Stimulated activated CD8-positive, alpha-beta memory T cell treated with anti-CD3 and anti-CD28 coated beads, Interleukin-15, amount 100 ng/mL, for 4 hours (primary cell): ENCODE data around the gene SPINK14.

ENCODE experiments used
- DNase-seq, 2 donors: peaks; one replicate each; pipeline ENCODE4 v3.0.0-alpha.2; 2020; ENCODE audit warnings: low read depth in 2 of 2

The SPINK14 gene, protein sequence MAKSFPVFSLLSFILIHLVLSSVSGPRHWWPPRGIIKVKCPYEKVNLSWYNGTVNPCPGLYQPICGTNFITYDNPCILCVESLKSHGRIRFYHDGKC

DNA sequence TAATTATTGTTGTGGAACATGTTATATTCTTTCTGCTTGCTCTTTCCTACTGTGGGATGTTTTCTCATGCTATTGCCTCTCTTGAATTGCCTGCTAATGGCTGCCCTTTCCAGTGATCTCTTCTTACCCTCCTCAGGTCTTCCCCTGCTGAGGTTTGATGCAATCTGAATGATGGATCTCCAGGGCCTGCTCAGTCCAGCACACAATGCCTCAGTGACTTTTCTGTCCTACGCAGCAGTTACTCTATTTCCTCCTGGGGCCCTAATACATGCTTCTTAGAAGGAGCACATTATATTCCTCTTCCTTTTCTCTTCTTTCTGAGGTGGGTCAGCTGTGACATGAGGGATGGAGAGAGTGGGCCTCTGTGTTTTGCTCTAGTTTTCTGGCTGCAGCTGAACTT, at the start of gene SPINK14:
Gene SPINK14 (plus strand): TSS at position 301 of the 400 bp plus-strand sequence. CDS start 1,187 bp downstream, outside the sequence.
- no peak for DNase-seq

DNA sequence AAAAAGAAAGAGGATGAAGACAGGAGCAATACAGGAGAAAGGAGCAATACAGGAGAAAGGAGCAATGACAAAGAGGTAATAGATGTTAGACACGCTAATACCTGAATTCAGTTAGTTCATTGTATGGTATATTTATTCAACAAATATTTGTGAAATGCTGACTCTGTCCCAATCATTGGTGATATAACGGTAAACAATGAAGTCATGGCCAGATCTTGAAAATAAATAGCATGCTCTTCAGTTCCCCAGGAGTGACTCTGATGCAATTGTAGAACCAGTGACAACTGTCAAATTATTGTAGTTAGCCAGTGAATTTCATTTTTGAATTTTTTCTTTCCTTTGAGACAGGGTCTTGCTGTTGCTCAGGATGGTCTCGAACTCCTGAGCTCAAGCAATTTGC, 48.0 kb upstream of the SPINK14 start:
- DNase-seq, result no peak

DNA sequence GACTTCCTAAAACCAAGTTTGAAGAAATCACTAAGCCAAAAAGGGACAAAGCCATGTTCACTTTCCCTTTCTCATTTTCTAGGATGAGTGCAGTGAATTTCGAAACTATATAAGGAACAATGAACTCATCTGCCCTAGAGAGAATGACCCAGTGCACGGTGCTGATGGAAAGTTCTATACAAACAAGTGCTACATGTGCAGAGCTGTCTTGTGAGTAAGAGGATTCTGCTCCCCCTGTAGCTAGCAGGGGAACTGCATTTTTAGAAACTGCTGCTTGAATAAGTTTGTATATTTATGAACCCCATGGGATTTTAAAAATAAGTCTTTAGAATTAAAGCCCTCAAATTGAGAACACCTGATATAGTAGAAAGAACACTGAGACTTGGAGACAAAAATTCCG, 42.7 kb upstream of the SPINK14 start:
- no peak for DNase-seq

DNA sequence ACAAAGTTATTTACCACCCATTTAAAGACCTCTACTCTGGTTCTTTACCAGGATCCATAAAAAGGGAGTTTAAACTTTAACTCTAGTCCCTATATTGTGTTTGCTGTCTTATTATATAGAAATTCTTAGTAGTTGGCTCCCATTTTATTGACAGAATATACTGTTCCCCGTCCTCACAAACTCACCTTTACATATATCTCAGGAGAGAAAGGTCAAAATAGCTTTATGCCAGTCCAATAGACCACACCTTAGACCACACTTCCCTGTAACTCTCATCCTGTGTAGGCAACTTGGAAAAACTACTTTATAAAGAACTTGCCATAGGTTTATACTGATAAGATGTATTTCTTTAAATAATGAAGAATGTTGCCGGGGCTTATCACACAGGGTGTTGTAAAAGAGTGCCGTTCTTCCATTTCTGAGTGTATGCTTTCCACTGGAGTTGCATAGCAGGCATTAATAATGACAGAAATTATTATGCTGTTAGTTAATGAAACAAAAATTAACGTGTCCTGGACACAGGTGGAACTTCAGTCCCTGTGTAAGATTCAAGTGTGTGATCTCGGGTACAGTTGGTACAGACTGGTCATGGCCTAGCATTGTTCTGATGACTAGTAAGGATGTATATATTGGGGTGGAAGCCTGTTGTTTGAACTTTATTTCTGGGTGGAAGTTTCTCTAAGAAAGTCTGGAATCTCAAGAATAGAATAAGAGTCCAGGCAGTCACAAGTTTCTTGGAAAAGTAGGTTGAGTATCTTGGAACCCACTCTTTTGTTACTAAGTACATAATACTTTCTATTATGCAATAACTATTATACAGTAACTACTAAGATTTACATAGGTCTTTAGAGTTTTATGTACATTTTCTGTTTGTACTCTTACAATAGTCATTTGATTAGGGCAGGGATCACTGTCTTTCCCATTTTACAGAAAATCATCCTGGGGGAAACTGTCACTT, 33.0 kb upstream of the SPINK14 start:
- no peak for DNase-seq

DNA sequence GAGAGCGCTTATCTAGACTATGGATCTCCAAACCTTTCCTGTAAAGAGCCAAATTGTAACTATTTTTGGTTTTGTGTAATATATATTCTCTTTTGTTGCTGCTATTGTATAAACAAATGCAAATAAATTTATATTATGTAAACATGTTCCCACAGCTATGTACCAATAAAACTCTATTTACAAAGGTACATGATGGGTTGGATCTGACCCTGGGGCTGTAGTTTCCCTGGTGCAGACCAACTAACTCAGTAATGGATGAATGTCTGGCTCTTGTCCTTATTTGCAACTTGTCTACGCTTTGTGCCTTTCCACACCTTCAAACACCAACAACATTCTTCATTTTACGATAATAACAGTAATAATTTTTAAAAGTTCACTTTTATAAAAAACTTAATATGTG, 27.5 kb upstream of the SPINK14 start:
- no peak for DNase-seq

DNA sequence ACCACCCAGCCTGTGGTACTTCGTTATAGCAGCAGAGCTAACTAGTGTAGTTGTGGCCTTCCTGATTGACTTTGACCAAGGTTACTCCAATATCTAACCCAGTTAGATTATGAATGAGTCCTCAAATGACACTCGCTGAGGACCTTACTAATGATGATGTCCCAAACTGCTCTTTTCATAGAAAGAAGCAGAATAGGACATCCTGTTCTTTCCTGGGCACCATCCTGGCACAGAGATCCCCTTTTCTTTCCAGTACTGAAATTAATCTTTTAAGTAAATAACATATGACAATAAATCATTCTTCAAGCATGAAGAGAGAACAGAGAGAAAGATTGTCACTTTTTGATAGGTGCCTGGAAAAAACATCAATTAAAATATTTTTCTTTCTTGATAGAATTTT, 26.7 kb upstream of the SPINK14 start:
- DNase-seq, result no peak

DNA sequence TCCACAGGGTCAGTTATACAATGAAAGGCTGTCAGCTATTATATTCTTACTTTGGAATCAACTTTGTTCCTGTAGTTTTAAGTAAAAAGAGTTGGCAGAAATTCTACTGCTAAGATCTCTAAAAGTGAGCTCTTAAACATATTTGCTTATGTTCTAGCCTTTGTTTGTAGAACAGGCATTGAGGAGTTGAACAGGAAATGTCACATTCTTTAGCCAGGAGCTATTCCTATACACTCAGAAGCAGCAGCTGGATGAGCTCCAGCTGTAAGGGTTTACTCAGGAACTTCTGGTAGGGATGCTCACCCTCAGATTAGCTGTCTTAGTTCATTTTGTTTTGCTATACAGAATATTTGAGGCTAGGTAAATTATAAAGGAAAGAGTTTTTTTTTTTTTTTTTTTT, 22.4 kb upstream of the SPINK14 start:
- no peak for DNase-seq

DNA sequence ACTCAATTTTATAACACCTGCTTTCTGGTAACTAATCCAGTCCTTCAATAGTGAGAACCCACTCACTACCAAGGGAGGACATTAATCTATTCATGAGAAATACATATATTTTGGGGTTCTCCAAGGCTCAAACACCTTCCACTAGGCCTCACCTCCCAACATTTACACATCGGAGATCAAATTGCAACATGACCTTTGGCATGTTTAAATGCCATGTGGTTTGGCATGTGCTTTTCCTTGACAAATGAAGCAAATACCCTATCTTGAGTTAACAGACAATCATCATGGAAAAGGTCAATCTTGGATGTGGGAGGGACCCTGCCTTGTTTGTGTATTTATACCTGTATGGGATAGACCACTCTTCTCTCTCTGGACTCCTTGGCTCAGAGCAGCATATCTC, 21.9 kb upstream of the SPINK14 start:
- no peak for DNase-seq

DNA sequence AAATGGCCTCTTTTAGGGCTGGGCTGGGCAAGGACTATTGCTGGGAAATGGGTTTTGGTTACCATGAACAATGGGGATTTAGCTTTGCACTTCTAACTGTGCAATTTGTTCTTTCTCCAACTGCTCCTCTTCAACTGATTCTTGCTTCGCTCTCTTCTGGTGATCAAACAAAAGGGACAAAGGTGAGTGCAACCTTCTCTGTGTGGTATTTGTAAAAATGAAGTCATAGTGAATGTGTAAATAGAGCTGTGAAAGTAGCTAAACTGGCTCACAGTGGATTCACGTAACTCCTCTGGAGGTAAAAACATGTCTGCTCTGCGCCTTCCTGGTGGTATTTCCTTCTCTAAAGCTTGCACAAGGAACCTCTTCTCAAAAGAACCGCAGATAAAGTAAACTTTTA, 20.9 kb upstream of the SPINK14 start:
- DNase-seq, result no peak

DNA sequence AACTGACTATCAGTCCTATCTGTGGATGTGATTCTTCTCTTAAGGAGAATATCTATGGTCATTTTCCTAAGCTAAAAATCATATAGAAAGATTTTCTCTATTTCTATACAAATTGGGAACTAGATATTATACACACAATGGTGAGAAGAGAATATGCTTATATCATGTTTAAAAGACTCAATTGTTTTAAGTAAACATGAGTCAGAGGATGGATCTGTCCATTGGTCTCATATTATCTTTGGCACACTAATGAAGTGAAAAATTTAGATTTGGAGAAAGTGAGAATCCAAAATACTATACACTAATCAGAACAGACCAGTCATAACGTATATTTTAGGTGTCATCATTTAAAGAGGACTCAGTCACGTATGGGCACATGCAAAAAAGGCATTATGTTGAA, 16.5 kb upstream of the SPINK14 start:
- no peak for DNase-seq

DNA sequence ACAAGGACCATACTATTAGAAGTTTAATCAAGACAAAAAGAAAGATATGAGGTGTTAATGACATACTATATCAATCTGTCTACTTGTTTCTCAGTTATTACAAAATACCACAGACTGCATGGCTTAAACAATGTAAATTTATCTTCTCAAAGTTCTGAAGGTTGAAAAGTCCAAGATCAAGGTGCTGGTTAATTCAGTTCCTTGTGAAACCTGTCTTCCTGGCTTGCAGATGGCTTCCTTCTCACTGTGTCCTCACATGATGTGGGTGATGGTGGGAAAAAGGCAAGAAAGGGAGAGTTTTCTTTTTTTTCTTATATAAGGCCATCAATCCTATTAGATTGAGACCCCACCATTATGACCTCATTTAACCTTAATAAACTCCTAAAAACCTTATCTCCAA, 15.6 kb upstream of the SPINK14 start:
- DNase-seq, result no peak

DNA sequence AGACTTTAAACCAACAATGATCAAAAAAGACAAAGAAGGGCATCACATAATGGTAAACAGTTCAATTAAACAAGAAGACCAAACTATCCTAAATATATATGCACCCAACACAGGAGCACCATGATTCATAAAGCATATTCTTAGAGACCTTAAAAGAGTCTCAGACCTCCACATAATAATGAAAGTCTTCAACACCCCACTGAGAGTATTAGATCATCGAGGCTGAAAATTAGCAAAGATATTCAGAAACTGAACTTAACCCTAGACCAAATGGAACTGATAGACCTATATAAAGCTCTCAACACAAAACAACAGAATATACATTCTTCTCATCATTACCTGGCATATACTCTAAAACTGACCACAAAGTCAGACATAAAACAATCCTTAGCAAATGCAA, 11.7 kb upstream of the SPINK14 start:
- no peak for DNase-seq

DNA sequence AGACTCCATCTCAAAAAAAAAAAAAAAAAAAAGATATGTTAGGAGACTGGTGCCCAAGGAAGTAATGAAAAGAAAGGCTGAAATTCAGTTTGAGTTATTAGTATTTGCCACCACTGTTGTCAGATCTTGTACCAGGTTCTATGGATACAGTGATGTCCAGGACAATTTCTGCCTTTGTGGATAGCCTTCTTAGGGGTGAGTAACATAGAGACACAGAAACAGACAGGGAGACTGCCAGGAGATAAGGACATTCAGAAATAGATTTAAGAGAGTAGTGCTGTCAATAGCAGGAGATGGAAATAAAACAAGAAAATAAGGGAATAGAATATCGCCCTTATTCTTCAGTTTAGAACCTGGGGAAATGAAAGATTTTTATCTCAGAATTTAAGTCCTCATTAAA, 6.3 kb upstream of the SPINK14 start:
- DNase-seq, result no peak

DNA sequence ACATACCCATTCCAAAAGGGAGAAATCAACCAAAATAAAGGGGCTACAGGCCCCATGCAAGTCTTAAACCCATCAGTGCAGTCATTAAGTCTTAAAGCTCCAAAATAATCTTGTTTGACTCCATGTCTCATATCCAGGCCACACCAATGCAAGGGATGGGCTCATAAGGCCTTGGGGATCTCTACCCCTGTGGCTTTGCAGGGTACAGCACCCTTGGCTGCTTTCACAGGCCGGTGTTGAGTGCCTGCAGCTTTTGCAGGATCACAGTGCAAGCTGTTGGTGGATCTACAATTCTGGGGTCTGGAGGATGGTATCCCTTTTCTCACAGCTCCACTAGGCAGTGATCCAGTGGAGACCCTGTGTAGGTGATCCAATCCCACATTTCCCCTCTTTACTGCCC, 5.0 kb upstream of the SPINK14 start:
- DNase-seq, result no peak

DNA sequence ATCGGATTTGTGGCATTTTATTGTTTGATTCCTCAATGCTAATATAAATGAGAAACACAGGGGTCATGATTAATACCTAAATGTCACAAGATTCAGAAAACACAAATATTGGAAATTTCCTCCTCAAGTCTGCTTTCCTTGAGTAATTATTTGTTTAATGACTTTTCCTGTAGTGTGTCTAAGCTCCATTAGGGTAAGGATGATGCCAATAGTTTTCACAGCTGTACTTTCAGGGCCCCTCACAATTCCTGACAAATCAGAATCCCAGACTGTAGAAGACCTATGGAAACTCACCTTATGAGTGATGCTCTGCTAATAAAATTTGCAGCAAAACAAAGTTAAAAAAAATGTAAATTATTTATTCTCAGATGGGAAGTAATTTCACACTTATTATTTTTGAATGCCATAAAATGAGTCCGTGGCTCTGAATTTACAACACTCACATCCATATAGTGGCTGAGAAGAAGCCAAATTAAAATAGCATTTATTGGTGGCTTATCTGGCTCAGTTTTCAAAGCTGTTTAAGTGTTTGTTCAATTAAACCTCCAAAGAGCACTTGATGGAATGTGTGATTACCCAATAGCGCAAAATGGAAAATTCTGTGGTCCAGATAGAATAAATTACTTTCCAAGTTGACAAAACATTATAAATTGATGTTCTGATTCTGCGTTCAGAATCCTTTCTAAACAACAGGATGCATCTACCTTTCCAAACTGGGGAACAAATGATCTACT, 1.6 kb upstream of the SPINK14 start:
- no peak for DNase-seq

DNA sequence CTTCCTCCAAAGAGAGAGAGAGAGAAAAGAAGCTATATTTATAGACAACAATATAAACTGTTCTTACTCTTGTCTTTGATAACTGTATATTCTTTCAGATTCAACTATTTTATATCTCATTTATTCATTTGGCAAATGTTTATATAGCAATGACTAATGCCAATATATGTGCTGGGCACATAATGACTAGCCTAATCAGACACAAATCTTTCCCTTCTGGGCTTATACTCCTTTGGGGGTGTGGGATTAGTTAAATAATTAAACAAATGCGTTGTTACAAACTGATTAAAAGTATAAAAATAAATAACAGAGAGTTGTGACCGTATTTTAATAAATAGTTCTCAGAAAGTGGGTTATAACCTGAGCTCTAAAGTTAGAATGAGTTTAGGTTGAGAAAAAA, 4.0 kb downstream of the SPINK14 start:
- no peak for DNase-seq

DNA sequence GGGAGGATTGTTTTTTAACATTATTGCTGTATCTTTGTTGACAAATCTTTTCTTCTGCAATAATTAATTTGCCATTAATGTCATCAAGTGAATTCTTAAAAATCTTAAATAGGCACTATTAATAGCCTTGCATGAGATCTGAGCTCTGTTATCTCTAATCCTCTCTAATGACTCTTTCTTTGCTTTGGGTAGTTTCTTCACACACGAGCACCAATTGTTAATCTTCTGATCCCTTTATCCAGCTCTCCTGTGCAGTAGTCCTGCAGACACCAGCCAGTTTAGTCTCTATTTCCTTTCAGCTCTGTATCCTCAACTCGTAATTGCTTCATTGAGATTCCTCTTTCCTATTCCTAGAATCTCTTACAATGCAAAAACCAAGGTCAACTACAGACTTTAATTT, 8.1 kb downstream of the SPINK14 start:
- DNase-seq, result no peak

DNA sequence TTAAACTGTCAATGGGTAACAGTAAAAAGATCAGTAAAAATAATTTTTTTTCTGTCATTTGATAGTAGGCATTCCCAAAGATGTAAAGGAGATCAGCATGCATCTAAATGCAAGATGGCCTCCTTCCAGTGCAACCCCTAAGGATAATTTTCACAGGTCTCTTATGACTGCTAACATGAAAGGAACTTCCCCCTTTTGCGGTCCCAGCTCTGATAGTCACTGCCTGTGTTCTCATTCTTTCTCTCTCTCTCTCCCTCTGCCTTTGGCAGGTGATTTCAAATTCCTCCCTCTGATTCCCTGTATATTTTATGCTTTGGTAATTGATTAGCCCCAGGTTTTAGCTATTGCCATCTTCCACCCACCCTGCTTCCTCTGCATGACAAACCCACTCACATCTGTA, 8.9 kb downstream of the SPINK14 start:
- DNase-seq, result no peak

DNA sequence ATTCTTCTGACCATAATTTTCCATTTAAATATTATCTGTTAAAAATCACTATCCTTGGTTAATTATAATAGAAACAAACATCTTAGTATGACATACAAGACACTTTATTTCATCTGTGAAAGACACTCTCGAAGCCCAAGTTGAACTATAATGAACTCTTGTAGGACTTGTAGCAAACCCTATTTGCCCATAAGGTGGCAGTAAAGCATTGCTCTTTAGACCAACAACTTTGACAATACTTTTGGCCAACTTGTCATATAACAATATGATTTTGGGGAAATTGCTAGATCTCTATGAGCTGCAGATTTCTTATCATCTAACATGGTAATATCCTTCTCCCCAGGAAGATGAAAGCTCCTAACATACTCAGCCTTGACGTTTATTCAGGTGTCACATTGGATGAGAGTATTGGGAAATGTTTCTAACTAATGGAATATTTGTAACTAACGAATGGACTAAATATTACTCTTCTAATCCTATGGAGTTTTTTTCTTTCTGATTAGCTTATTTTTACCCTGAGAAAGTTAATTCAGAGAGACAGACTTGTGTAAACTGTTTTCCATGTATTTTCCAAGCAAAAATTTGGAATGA, 11.0 kb downstream of the SPINK14 start:
- no peak for DNase-seq

DNA sequence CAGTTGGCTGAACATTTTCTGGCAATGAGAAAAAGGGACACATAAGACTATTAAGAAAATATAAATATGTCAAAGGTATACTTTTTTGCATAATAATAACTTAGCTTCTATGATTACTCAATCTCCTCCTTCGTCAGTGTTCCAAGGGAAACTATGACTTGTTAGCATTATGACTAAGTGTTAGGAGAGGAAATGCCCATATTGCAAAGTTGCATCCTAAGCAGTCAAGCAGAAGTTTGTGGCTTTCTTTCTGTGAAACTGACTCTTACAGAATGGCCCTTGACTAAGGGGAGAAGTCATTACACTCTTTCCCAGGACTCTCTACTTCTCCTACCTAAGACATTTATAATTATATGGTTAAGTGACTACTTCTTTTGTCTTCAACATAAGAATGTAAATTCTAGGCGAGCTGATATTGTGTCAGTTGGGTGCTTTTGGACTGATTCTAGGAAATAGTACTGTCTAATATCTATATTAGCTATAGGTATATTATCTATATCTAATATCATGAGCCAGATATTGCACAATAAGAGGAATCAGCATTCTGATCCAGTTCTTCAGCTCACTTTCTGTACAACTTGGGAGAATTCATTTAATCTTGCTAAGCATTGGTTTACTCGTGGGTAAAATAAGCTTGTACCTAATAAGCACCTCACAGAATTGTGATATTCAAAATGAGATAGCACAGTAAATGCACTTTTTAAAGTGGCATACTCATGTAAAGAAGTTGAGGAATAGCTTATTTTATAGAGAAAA, 18.1 kb downstream of the SPINK14 start:
- DNase-seq, result no peak

DNA sequence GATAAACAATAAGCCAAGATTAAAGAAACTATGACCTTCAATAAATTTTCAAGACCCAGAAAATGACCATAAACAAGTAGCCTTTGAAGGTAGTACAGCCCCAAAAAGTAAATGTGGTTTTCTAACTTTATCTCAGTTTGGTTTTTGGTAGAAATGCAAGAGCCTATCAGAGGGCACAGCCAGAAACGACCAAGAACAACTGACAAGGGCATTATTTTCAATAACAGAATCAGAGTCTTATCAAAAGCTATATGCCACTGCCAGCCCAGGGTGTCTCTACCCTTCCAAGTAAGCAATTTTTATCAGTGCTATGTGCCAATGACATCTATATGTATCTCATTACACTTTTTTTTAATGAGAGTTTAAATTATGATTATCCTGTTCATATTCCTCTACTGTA, 22.7 kb downstream of the SPINK14 start:
- no peak for DNase-seq

DNA sequence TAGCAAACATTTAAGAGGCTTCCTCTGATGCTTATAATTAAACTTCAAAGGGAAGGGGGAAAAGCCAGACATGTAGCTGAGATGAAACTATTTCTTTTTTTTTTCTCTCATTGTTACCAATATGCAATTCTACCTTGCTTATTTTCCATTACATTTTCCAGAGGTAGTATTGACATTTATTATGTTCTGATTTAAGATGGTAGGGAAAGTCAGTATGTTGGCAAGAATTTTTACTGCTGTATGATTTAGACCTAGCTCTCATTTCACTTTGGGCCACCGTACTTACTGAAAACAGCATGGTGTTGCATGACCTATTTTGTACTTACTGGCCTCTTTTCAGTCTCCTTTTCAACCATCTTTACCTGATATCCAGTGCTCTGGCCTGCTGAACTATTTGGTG, 24.9 kb downstream of the SPINK14 start:
- DNase-seq, result no peak
